DND-41 (cell line): ENCODE data around the gene FCGR3B.

Experiments used
- ATAC-seq: fragments of 200-7000 bp; cut with Tn5 transposase; 3 replicates; pipeline ENCODE4 v1.9.1; 2021; ENCODE audit warnings: low read depth; ENCODE audit not compliant: insufficient read depth
- DNase-seq: peaks from one replicate; pipeline ENCODE4 v3.0.0-alpha.2; 2020
- H2AFZ ChIP-seq: 2 replicates; pipeline ENCODE4 v1.6.0; 2012; ENCODE audit warnings: low read depth, low read length
- H3K27ac ChIP-seq: 2 replicates; pipeline ENCODE4 v1.5.1; 2012; ENCODE audit warnings: low read length, inconsistent platforms
- H3K27me3 ChIP-seq: fragments of 200-600 bp; sonication (generic); 2 replicates; pipeline ENCODE4 v1.6.0; 2012; ENCODE audit warnings: low read length, mild to moderate bottlenecking, inconsistent platforms; ENCODE audit not compliant: insufficient read depth, poor library complexity
- H3K36me3 ChIP-seq: 2 replicates; pipeline ENCODE4 v1.5.1; 2012; ENCODE audit warnings: low read length, inconsistent platforms; ENCODE audit not compliant: insufficient read depth
- H3K4me1 ChIP-seq: 2 replicates; pipeline ENCODE4 v1.5.1; 2012; ENCODE audit warnings: mild to moderate bottlenecking, low read length; ENCODE audit not compliant: insufficient read depth
- H3K4me2 ChIP-seq: 2 replicates; pipeline ENCODE4 v1.6.0; 2012; ENCODE audit warnings: mild to moderate bottlenecking, moderate library complexity, low read length, inconsistent platforms; ENCODE audit not compliant: insufficient read depth
- H3K4me3 ChIP-seq, 2 experiments: fragments of 200-600 bp in 1 of 2; shearing (Covaris generic) in 1 of 2; 2 replicates each; pipeline ENCODE4 v1.5.1; 2012 to 2016; ENCODE audit warnings: inconsistent platforms in 2 of 2, low read length in 2 of 2, mild to moderate bottlenecking in 2 of 2, low read depth in 1 of 2, moderate library complexity in 1 of 2
- H3K79me2 ChIP-seq: 2 replicates; pipeline ENCODE4 v1.6.0; 2012; ENCODE audit warnings: low read length, inconsistent platforms; ENCODE audit not compliant: insufficient read depth
- H3K9ac ChIP-seq: 2 replicates; pipeline ENCODE4 v1.6.0; 2012; ENCODE audit warnings: low read depth, mild to moderate bottlenecking, inconsistent platforms, low read length, moderate library complexity
- H3K9me3 ChIP-seq: 2 replicates; pipeline ENCODE4 v1.5.1; 2012; ENCODE audit warnings: low read length, moderate library complexity, mild to moderate bottlenecking, inconsistent platforms; ENCODE audit not compliant: insufficient read depth, severe bottlenecking
- H4K20me1 ChIP-seq: 2 replicates; pipeline ENCODE4 v1.6.0; 2012; ENCODE audit warnings: low read length; ENCODE audit not compliant: insufficient read depth
- EZH2 ChIP-seq: IDR thresholded peaks from 3 replicates; pipeline ENCODE4 v1.6.1; 2012; ENCODE audit warnings: borderline replicate concordance, low read depth, mild to moderate bottlenecking, moderate library complexity, low read length, inconsistent platforms; ENCODE audit not compliant: severe bottlenecking
- TF ChIP-seq, protein P1 (sequence below): IDR thresholded peaks from 2 replicates; pipeline ENCODE4 v1.5.1; 2012; ENCODE audit warnings: borderline replicate concordance, low read length, moderate library complexity, mild to moderate bottlenecking; ENCODE audit not compliant: poor library complexity, severe bottlenecking; ENCODE audit errors: extremely low read depth

Gene FCGR3B

DNA sequence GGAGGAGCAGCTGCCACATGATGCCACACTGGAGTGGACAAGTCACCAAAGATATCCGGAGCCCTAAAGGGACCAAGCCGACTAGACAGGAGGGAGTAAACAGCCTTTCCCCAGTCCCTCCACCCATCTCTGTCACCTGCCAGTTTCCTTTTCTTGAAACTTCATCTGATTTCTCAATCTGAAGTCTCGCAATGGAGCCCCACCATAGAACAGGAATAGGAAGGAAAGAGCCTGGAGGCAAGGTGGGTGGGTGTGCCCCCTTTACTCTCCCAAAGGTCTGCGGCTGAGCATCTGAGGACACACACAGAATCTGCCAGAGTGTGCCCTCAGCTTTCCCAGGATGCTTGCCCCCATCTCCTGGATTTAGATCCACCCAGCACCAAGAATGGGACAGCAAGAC, at the start of gene FCGR3B:
TSS of gene FCGR3B (minus strand) at position 101 of the 400 bp plus-strand sequence. CDS start at position 19, 82 bp downstream.
- Histone ChIP-seq H3K4me3 (no peak within 1 kb of the TSS), H3K4me2 (no peak within 1 kb of the TSS), H3K9ac (no peak within 1 kb of the TSS), H3K4me1 (no peaks in the 10 kb centered on the region), H3K27me3 (no peaks in the 10 kb centered on the region), H3K27ac (no peak within 1 kb of the TSS), H3K79me2 (no peaks in the 10 kb centered on the region), H2AFZ (no peak within 1 kb of the TSS), H3K36me3 (no peaks in the 10 kb centered on the region), H3K9me3 (no peaks in the 10 kb centered on the region), H4K20me1 (no peaks in the 10 kb centered on the region)
- DNase-seq: no peak
- ATAC-seq: no peak
- TF ChIP-seq EZH2: no peak
- TF ChIP-seq, protein P1, sequence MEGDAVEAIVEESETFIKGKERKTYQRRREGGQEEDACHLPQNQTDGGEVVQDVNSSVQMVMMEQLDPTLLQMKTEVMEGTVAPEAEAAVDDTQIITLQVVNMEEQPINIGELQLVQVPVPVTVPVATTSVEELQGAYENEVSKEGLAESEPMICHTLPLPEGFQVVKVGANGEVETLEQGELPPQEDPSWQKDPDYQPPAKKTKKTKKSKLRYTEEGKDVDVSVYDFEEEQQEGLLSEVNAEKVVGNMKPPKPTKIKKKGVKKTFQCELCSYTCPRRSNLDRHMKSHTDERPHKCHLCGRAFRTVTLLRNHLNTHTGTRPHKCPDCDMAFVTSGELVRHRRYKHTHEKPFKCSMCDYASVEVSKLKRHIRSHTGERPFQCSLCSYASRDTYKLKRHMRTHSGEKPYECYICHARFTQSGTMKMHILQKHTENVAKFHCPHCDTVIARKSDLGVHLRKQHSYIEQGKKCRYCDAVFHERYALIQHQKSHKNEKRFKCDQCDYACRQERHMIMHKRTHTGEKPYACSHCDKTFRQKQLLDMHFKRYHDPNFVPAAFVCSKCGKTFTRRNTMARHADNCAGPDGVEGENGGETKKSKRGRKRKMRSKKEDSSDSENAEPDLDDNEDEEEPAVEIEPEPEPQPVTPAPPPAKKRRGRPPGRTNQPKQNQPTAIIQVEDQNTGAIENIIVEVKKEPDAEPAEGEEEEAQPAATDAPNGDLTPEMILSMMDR: no peak

DNA sequence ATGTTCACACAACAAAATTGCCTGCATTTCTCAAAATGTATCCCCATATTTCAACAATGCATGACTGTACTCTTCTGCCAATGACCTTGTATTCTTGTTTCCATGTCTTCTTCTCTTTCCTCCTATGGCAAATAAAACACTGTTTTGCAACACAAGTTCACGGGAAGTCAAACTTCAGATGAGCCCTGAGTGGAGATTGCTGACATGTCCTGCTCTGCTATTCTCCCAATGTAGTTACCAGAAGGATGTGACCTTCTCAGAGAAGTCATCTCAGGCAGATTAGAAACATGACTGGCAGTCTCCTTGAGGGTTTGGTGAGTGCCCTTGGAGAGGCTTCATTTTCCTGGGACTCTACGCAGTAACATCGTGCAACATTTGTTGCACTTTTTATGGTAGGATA, 47.5 kb upstream of the FCGR3B start:
- TF ChIP-seq, protein P1: no peak
- no peak for TF ChIP-seq EZH2
- H3K36me3 ChIP-seq: no peaks in the 10 kb centered on the region
- peaks cover 13% of the 10 kb centered on the region for H3K27me3 ChIP-seq
- H3K27ac ChIP-seq: no peak overlapping the region
- H3K9me3 ChIP-seq: no peaks in the 10 kb centered on the region
- no peak overlapping the region for H2AFZ ChIP-seq
- no peak for ATAC-seq
- no peak overlapping the region for H3K4me3 ChIP-seq
- H3K79me2 ChIP-seq: no peaks in the 10 kb centered on the region
- H3K9ac ChIP-seq: no peak overlapping the region
- H4K20me1 ChIP-seq: no peaks in the 10 kb centered on the region
- no peaks in the 10 kb centered on the region for H3K4me1 ChIP-seq
- no peak overlapping the region for H3K4me2 ChIP-seq
- DNase-seq: no peak

DNA sequence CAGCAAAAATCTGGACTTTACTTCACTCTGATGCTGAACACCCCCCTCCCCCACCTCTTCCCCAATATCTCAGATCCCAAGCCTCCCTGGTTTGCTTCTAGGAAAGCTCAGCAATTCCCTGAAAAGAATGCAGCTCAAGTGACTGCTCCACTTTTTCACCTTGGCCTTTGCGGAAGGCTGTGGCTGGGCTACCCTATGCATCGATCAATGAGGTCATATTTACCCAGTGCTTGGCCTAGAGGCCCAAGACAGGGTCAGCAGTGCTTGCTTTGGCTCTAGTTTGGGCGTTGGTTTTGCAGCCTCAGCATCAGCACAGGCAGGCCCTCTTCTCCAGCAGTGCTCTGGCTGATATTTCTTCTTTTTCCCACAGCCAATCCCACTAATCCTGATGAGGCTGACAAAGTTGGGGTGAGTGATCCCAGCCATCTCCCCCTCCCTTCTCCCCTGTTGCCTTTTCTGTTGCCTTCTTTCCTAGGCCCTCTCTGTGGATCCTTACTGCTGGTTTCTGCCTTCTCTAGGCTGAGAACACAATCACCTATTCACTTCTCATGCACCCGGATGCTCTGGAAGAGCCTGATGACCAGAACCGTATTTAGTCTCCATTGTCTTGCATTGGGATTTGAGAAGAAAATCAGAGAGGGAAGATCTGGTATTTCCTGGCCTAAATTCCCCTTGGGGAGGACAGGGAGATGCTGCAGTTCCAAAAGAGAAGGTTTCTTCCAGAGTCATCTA, 46.1 kb upstream of the FCGR3B start:
- H3K4me3 ChIP-seq: no peak overlapping the region
- no peaks in the 10 kb centered on the region for H3K36me3 ChIP-seq
- H3K4me1 ChIP-seq: no peaks in the 10 kb centered on the region
- peaks cover 9% of the 10 kb centered on the region for H3K27me3 ChIP-seq
- no peak overlapping the region for H3K4me2 ChIP-seq
- H4K20me1 ChIP-seq: no peaks in the 10 kb centered on the region
- H2AFZ ChIP-seq: no peak overlapping the region
- no peak for TF ChIP-seq EZH2
- TF ChIP-seq, protein P1: no peak
- DNase-seq (no peak), ATAC-seq (no peak)
- H3K9ac ChIP-seq: no peak overlapping the region
- H3K79me2 ChIP-seq: no peaks in the 10 kb centered on the region
- H3K9me3 ChIP-seq: no peaks in the 10 kb centered on the region
- H3K27ac ChIP-seq: no peak overlapping the region
